ENCODE data around the gene NFKBIA.
"Not testable (repeated sequence)": the region's sequence is repeated elsewhere in the genome, so short reads cannot be mapped to it uniquely, and the experiment has no call there.

The NFKBIA gene

DNA sequence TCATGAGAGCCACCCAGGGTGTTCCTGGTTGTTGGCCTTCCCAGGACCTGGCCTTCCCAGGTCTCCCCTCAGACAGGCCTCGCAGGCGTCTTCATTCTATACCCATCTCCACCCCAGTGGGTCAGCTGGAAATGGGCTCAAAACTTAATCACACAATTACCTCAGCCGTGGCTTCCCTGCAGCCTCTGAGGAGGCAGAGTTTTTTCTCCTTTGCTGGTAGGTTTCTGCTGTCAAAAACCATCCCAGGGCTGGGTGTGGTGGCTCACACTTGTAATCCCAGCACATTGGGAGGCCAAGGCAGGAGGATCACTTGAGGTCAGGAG is 13.2 kb downstream of the NFKBIA start:
- DNase-seq (ENCODE audit: low spot score): no peak

DNA sequence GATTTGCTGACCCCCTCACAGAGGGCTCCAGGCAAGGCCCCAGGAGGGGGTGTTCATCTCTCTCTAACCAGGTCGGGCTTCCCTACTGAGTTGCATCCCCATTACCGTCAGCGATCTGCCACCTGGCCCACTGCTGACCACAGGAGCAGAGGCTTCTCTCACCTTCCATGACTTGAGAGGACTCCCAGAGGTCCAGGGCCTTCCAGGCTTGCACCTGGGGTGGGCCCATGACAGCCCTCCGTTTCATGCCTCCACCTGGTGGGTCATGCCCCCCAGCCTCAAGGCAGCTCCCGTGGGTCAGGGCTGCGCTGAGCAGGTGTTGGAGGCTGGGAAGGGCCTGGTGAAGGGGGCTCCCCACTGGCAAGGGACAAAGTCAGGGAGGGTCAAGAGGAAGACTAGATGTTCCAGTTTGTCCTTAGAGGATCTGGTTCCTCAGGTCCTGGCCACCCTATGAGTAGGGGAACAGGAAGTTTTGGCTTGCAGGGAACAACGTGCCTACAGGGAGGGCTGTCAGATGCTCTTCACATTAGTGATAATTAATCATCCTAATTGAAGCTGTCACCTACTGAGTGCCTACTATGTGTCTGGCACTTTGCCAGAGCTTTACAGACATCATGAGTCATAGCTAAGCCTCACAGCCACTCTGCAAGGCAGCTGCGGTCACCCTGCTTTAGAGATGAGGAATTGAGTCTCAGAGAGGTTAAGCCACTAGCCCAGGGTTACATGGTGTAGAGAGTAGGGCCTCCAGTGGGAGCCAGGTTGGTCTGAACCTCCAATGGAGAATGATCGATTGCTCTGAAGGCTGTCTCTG is 13.8 kb downstream of the NFKBIA start:
- no peak for DNase-seq (ENCODE audit: low spot score)

DNA sequence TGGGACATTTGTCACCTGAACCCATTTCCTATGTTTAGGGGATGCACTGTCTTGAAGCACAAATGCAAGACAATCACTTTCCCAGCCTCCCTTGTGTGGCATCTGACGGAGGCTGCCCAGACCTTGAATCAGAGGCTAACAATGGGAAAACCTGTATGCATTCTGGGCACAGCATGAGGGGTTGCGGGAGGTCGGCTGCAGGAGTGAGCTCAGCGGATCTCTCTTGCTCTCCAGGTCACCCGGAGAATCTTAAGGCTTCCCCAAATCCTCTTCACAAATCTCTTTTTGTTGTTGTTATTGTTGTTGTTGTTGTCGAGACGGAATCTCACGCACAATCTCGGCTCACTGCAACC is 15.3 kb downstream of the NFKBIA start:
- no peak for DNase-seq (ENCODE audit: low spot score)

DNA sequence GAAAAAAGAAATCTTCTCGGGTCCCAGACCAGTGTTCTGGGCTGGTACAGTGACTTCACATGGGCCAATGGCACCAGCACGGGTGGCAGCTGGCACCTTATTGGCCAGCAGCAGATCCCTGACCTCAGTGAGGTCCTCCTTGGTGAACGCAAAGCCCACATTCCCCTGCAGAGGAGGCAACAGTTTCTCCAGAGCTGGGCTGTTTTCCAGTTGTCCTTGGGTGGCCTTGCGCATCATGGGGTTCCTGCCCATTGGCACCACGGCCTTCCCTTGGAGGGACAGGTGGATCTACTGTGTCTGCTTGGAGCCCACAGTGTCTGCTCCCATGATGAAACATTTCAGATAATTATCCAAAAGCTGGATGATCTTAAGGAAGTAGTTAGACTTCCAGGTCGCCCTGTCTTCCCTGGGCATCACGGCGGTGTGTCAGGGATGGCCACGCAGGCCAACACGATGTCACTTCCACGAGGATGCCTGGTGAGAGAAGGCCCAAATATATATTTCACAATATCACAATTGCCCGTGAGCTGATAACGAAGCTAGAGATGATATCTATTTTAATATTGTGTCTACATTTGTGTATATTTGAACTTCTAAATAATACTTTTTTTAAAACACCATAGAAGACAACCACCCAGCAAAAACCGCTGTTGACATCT is 15.8 kb downstream of the NFKBIA start:
- no peak for DNase-seq (ENCODE audit: low spot score)

DNA sequence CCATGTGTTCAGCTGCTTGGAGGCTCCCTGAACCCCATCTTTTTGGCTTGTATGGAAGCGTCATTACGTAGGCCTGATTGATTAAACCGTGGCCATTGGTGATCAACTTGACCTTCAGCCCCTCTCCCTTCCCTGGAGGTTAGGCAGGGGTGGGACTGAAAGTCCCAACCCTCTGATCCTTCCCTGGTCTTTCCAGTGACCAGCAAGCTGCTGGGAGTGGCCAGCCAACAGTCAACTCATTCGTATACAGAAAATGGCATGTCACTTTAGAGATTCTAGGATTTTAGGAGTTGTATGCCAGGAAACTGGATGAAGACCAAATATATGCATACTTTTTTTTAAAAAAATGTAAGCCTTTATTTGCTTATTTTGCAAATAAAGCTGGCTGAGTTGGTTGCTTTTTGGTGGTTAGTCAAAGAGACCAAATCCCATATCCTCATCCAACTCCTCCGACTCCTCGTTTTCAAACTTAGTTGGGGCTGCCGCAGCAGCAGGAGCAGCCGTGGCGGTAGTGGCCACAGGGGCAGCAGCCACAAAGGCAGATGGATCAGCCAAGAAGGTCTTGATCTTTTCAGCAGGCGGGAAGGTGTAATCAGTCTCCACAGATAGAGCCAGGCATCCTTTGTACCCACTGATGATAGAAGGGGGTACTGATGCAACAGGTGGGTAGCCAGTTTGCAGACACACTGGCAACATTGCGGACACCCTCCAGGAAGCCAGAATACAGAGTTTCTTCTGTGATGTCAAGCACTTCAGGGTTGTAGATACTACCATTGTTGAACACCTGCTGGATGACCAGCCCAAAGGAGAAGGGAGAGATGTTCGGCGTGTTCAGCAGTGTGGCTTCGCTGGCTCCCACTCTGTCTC is 16.6 kb downstream of the NFKBIA start:
- no peak for DNase-seq (ENCODE audit: low spot score)

DNA sequence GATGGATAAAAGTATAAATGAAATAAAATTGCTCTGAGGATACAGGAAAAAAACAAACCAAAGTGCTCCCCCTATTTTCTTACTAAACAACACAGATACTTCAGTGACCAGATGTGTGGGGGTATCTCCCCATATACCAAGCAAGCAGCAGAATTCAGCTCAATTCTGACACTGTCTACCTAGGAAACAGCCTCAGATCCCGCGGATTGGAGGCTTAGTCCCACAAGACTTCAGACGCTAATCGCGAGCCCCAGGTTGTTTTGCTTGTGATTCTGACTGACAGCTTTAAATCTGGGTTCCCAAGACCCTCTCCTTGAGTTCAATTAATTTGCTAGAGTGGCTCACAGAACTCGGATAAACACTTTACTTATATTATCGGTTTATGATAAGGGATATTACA is 17.3 kb downstream of the NFKBIA start:
- peak; percentile 50 for DNase-seq (ENCODE audit: low spot score)

DNA sequence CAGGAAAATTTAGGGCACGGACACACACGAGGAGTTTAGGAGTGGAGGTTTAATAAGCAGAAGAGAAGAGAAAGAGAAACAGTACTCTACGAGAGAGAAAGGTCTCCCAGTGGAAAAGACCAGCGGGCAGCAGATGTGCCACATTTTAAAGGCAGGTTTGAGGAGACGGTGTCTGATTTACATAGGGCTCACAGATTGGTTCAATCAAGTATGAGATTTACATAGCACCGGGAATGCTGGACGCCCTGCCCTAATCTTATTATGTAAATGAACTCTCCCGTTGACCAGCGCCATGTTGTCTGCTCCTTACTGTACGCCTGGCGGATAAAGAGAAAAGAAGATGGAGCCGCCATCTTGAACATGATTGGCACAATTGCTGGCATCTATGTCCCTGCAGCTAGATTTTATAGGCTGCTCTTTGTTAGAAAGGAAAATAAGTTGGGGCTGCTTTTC is 17.9 kb downstream of the NFKBIA start:
- DNase-seq (ENCODE audit: low spot score): peak; percentile 99

DNA sequence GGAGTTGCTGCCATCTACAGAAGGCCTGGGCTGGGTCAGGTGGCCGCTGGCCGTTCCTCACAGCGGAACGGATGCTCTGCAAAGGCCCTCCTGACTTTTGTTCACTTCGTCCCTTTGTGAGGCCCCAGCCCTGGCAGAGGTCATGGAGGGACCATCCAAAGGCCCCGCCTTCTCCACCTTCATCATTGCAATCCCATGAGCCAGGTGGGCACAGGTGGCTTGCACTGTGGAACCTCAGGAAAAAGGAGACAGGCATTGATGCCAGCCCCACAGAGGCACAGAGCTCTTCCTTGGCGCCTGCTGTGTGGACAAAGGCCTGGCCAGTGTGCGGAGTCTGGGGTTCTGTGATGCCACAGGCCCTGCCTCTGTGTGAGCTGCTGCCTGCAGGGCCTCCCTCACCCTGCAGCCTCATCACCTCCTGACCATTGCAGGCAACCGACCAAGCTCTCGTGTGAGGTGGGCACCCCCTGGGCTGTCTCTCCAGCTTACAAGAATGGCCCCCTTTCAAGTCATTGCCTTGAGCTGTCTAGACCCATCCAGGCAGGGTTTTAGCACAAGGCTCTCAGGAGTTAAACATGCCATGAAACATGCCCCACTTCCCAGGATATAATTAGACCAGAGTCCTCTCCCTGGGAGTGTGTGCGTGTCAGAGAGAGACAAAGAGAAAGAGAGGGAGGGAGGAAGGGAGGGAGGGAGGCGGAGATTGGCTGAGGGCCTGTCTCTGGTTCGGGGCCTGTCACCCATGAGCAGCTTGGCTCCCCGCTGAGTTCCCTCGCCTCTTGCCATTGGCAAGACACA is 19.3 kb downstream of the NFKBIA start:
- peak; percentile 88 for DNase-seq (ENCODE audit: low spot score)

DNA sequence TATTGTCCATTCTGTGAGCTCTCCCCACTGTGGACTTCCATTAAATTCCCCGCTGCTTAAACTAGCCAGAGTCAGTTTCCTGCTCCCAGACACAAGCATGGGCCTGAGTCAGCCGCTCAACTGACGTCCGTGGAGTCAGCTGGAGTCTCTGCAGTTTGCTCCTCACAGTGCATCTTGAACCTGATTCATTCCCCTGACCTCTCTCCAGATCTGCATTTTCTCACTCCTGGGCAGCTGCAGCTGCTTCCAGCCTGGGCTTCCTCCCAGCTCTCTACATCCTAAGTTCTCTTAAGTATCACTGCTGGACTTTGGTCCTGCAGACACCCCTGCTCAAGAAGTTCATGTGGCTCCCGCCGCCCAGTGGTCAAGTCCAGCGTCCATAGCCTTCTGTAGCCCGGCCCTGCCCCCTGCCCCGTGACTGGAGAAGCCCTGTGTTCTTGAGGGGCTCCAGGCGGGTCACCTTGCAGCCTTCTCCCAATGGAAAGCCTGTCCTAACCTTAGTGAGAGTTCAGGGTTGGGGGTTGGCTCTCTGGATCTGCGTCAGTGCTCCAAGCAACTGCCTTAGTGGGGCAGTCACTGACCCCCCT is 20.0 kb downstream of the NFKBIA start:
- peak; percentile 42 for DNase-seq (ENCODE audit: low spot score)

DNA sequence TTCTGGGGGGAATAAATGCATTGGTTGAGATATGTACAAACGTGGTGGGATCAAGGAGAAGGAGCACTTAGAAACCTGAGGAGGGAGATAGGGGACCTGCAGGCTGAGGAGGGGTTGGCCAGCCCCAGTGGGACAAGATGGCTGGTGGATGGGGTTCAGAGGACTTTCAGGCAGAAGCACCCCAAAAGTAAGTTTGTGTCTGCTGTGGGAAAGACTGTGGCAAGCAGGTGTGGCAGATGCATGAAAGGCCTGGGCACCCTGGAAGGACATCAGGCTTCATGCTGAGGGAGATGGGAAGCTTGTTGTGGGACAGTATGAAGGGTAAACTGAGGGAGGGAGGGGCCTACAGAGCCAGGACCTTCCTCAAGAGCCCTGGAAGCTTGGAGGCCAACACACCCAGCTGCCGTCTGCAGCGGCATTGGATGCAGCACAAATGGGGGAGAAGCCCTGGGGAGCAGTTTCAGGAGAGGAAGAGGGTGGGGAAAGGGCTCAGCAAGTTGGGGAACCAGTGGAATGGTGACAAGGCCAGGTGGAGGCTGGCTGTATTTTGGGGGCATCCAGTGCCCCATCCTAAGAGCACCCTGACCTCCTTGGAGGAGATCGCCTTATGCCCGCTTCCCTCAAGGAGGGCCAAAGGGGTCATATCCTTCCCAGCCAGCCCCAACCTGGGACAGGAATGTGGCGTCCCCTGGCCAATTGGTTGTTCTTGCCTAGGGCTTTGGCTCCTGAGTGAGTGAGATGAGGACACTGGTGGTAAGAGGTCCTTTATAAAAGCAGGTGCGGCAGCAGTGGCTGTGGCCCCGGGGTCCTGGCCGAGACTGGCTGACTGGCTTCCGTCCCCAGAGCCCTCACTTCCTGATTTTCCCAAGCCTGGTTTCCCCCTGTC is 20.7 kb downstream of the NFKBIA start:
- no peak for DNase-seq (ENCODE audit: low spot score)

DNA sequence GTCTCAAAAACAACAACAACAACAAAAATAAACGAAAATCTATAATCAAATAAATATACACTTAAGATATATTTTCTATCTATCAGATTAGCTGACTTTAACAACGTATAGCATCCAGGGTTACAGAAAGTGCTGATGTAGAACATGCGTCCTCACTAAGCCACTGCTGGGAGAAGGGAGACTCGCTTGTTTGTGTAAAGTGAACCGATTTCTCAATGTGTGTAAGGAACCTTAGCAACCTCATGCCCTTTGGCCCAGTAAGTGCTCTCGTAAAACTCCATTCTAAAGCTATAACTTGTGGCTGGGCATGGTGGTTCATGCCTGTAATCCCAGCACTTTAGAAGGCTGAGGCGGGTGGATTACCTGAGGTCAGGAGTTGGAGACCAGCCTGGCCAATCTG is 23.8 kb downstream of the NFKBIA start:
- DNase-seq (ENCODE audit: low spot score): no peak

DNA sequence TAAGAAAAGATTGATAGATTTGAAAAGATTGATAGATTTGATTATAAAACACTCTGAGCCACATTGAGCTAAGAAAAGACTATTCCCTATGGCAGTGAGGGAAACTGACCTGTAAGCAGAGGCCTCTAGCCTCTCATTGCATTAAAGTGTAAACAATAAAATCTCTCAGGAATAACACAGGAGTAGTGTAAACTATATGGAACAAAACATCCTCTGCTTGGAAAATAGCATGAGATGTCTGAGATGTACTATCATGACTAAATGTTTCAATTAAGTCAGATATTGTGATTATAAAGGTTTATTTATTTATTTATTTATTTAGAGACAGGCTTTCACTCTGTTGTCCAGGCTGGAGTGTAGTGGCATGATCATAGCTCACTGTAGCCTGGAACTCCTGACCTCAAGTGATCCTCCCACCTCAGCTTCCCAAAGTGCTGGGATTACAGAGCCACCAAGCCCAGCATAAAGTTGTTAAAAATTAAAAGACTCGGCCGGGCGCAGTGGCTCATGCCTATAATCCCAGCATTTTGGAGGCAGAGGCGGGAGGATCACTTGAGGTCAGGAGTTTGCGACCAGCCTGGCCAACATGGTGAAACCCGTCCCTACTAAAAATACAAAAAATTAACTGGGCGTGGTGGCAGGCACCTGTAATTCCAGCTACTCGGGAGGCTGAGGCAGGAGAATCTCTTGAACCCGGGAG is 25.2 kb downstream of the NFKBIA start:
- not testable (repeated sequence) for DNase-seq (ENCODE audit: low spot score)

DNA sequence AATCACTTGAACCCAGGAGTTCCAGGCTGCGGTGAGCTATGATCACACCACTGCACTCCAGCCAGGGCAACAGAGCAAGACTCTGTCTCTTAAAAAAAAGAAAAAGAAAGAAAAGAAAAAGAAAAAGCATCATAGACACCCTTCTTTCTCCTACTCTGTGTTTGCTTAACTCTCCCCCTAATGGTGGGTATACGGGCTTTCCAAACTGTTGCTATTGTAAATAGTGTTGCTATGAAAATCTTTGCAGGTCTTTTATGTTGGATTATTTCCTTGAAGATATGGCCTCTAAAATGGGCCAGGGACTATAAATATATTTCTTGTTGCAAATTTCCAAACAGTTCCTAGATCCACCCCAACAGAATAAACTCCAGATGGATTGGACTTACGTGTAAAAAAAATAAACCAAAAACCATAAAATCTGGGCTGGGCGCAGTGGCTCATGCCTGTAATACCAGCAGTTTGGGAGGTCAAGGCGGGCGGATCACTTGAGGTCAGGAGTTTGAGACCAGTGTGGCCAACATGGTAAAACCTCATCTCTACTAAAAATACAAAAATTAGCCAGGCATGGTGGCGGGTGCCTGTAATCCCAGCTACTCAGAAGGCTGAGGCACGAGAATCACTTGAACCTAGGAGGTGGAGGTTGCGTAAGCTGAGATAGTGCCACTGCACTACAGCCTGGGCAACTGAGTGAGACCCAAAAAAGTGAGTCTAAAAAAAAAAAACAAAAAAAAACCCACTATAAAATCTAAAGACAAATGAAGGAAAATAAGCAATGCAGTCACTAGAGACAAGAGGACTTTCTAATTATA is 25.9 kb downstream of the NFKBIA start:
- DNase-seq (ENCODE audit: low spot score): no peak

DNA sequence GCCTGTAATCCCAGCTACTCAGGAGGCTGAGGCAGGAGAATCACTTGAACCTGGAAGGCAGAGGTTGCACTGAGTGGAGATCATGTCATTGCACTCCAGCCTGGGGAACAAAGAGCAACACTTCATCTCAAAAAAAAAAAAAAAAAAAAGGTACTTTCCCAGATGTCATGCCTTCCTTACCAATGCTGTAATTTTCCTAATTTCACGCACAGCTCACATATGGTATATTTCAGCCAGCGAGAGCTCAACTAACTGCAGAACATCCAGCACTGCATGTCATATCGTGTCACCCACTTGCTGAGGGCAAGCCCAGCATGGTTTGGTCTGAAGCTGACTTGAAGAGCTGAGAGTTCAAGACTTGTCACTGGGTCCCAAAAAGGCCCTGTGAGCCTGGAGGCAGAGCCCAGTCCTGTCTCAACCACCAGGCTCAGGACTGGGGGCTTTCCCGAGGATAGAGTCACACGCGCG is 29.0 kb downstream of the NFKBIA start:
- no peak for DNase-seq (ENCODE audit: low spot score)

DNA sequence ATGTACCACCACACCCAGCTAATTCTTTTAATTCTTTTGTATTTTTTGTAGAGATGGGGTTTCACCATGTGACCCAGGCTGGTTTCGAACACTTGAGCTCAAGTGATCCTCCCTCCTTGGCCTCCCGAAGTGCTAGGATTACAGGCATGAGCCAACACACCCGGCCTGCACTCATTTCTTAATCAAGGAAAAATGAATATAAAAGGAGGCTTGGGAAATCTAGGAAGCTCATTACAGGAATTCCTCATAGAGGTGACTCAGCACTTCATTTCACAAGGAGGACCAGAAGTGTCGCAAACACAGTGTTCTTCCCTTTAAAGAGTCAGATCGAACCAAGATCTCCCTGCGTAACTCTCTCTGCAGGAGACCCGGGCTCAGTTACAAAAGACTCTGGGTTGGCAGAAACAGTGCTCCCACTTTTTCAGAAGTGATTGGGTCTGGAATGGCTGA is 30.3 kb downstream of the NFKBIA start:
- no peak for DNase-seq (ENCODE audit: low spot score)

DNA sequence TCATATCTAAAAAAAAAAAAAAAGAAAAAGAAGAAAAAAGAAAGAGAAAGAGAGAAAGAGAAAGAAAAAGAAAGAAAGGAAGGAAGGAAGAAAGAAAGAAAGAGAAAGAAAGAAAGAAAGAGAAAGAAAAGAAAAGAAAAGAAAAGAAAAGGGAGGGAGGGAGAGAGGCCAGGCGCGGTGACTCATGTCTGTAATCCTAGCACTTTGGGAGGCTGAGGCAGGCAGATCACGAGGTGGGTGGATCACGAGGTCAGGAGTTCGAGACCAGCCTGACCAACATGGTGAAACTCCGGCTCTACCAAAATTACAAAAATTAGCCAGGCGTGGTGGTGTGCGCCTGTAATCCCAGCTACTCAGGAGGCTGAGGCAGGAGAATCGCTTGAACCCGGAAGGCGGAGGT is 31.3 kb downstream of the NFKBIA start:
- not testable (repeated sequence) for DNase-seq (ENCODE audit: low spot score)

DNA sequence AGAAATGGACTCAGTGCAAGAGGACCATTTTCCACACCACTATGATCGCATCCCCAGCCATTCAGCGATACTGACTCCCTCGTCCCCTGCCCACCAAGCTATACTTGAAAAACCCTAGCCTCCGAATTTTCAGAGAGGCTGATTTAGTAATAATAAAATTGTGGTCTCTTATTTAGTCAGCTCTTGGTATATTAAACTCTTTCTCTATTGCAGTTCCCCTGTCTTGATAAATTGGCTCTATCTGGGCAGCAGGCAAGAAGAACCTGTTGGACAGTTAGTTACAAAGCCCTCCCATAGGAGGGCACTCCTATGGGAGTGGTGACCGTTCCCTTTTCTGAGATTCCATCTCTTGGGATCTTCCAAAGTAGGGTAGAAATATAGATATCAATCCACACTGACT is 33.6 kb downstream of the NFKBIA start:
- no peak for DNase-seq (ENCODE audit: low spot score)

DNA sequence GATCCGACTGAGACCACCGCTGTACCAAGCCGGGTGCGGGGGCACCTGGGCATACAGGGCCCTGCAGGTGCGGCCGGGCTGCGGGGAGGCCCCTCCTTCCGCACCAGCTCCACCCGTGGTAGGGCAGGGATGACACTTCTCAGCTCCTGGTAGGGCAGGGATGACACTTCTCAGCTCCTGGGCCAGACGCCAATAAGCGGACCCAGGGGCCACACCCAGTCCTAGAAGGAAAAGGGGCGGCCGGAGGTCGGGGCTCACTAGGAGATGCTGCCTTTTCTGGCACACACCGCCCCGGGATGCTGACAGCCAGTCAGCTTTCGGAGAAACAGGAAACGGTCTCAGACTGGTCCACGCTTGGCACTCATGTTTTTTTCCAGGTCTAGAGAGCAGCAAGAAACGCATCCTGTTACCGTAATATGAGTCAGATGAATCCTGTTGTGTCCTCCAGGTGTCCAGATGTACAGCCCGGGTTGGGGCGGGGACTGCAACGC is 34.8 kb downstream of the NFKBIA start:
- DNase-seq (ENCODE audit: low spot score): no peak
